ENCODE results near the gene SF1. TPM values are rescaled to one million over a fixed set of nuclear protein-coding genes. Genes with fewer than 3 reads are reported as not detected.

SF1 gene
- total and polyA plus RNA-seq, 12 donors = 76.2 to 395 (median 213) TPM

GRCh38 chr11:64757549-64758329, 20.6 kb downstream of the SF1 start:
- intact Hi-C loops (cut with DNase I) = no loop called here
- no peaks in the 10 kb centered on the region for H3K27me3 ChIP-seq
- no peak overlapping the region for H3K4me3 ChIP-seq
- H3K9me3 ChIP-seq (replicated peaks in 1 of 3) = no peaks in the 10 kb centered on the region
- no peak overlapping the region for H3K27ac ChIP-seq
- DNase-seq = peak in 1 of 7 donors; percentile 18
- no peaks in the 10 kb centered on the region for H3K36me3 ChIP-seq (replicated peaks in 1 of 2)
- WGBS, 4 donors = 84 to 89% (median 87%) methylated on average over 3 to 19 of the region's 19 CpGs
- H3K4me1 ChIP-seq (replicated peaks in 1 of 2) = peaks cover 8 to 34% of the 10 kb centered on the region in 2 donors
- TF ChIP-seq, protein P1, sequence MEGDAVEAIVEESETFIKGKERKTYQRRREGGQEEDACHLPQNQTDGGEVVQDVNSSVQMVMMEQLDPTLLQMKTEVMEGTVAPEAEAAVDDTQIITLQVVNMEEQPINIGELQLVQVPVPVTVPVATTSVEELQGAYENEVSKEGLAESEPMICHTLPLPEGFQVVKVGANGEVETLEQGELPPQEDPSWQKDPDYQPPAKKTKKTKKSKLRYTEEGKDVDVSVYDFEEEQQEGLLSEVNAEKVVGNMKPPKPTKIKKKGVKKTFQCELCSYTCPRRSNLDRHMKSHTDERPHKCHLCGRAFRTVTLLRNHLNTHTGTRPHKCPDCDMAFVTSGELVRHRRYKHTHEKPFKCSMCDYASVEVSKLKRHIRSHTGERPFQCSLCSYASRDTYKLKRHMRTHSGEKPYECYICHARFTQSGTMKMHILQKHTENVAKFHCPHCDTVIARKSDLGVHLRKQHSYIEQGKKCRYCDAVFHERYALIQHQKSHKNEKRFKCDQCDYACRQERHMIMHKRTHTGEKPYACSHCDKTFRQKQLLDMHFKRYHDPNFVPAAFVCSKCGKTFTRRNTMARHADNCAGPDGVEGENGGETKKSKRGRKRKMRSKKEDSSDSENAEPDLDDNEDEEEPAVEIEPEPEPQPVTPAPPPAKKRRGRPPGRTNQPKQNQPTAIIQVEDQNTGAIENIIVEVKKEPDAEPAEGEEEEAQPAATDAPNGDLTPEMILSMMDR (IDR thresholded peaks at IDR 0.05) = no peak
- no peak for TF ChIP-seq POLR2A (IDR thresholded peaks at IDR 0.05)

GRCh38 chr11:64755681-64756361, 22.5 kb downstream of the SF1 start:
- H3K27me3 ChIP-seq = no peaks in the 10 kb centered on the region
- WGBS, 4 donors = 85 to 91% (median 87%) methylated on average over 8 to 13 of the region's 13 CpGs
- H3K4me3 ChIP-seq = no peak overlapping the region
- DNase-seq = peak in 1 of 7 donors; percentile 11
- H3K36me3 ChIP-seq (replicated peaks in 1 of 2) = no peaks in the 10 kb centered on the region
- H3K9me3 ChIP-seq (replicated peaks in 1 of 3) = no peaks in the 10 kb centered on the region
- H3K27ac ChIP-seq = no peak overlapping the region
- peaks cover 0 to 16% of the 10 kb centered on the region in 2 donors for H3K4me1 ChIP-seq (replicated peaks in 1 of 2)
- TF ChIP-seq, protein P1 (IDR thresholded peaks at IDR 0.05) = no peak
- no peak for TF ChIP-seq POLR2A (IDR thresholded peaks at IDR 0.05)
- intact Hi-C loops (cut with DNase I) = no loop called here

GRCh38 chr11:64754919-64755662, 23.3 kb downstream of the SF1 start:
- H3K27ac ChIP-seq = no peak overlapping the region
- H3K4me1 ChIP-seq (replicated peaks in 1 of 2) = peaks cover 0 to 9% of the 10 kb centered on the region in 2 donors
- TF ChIP-seq, protein P1 (IDR thresholded peaks at IDR 0.05) = no peak
- no peak for TF ChIP-seq POLR2A (IDR thresholded peaks at IDR 0.05)
- no peaks in the 10 kb centered on the region for H3K36me3 ChIP-seq (replicated peaks in 1 of 2)
- no peaks in the 10 kb centered on the region for H3K27me3 ChIP-seq
- no peaks in the 10 kb centered on the region for H3K9me3 ChIP-seq (replicated peaks in 1 of 3)
- H3K4me3 ChIP-seq = no peak overlapping the region
- intact Hi-C loops (cut with DNase I) = no loop called here
- peak in 1 of 7 donors; percentile 15 for DNase-seq
- 89 to 98% (median 90%) methylated on average over 8 to 21 of the region's 21 CpGs for WGBS, 4 donors

All from adrenal gland (tissue), 12 donors.